IMR-90 (cell line): Measurements from ENCODE around the gene PEAK1.

Source experiments
- CEBPB ChIP-seq: IDR thresholded peaks from 2 replicates; pipeline ENCODE4 v1.6.1; 2012; ENCODE audit warnings: low read depth, low read length, improper control_type of control experiment
- CTCF ChIP-seq: conservative IDR thresholded peaks from 2 replicates; pipeline ENCODE4 v1.5.1; 2012; ENCODE audit warnings: mild to moderate bottlenecking, low read depth, low read length, improper control_type of control experiment
- POLR2A ChIP-seq: IDR thresholded peaks from 2 replicates; pipeline ENCODE4 v1.6.1; 2012; ENCODE audit warnings: mild to moderate bottlenecking, low read depth, low read length
- RAD21 ChIP-seq: IDR thresholded peaks from 2 replicates; pipeline ENCODE4 v1.6.1; 2012; ENCODE audit warnings: low read length, improper control_type of control experiment
- USF2 ChIP-seq: fragments of 150-350 bp; IDR thresholded peaks from 2 replicates; pipeline ENCODE4 v1.6.1; 2017; ENCODE audit warnings: mild to moderate bottlenecking, antibody characterized with exemption, low read length, low read depth

DNA sequence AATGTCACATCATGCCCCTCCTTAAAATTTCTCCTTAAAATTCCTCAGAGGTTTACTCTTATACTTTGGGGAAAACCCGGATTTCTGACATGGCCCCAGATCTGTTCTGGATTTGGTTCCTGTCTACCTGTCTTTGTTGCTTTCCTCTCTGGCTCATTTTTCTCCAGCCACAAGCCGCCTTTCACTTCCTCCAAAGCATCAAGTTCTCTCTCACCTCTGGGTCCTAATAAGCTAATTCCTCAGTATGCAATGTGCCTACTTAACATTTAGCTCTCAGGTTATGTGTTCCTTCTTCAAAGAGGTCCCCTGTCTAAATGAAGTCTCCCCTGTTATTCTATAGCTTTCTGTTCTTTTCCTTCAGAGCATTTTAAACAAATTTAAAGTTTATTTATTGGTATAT is 16.9 kb upstream of the PEAK1 start:
- TF ChIP-seq RAD21 (no peak), CTCF (no peak), USF2 (no peak), CEBPB (no peak), POLR2A (no peak)
